ENCODE results near the gene NAT16. TPM values are rescaled to one million over a fixed set of nuclear protein-coding genes. Genes with fewer than 3 reads are reported as not detected.
"Not testable (repeated sequence)": the region's sequence is repeated elsewhere in the genome, so short reads cannot be mapped to it uniquely, and the experiment has no call there.

The NAT16 gene
- total RNA-seq, 5 donors from 2014 or later (not counting 1 experiment from before 2014, with no cell fraction given), result not detected

GRCh38 chr7:101134399-101134980 lies 45.6 kb downstream of the NAT16 start:
- Mint-ChIP-seq H3K27me3 (peaks cover 17 to 60% of the 10 kb centered on the region in 2 donors), H3K4me1 (peaks cover 11 to 23% (median 20%) of the 10 kb centered on the region in 3 donors), H3K4me3 (no peak overlapping the region), H3K27ac (no peak overlapping the region), H3K36me3 (no peaks in the 10 kb centered on the region), H3K9me3 (no peaks in the 10 kb centered on the region)
- peaks cover 0 to 42% of the 10 kb centered on the region in 2 experiments for H3K27me3 ChIP-seq (replicated peaks in 1 of 2; ENCODE audit: control insufficient read depth in 2 of 2, extremely low read depth in 1 of 2, insufficient read depth in 2 of 2, low read length in 1 of 2)
- no peaks in the 10 kb centered on the region for H3K9me3 ChIP-seq
- ATAC-seq (replicated peaks in 1 of 4) (no peak), DNase-seq (no peak)
- ChIA-PET CTCF (interaction anchor here in 1 of 2 donors (0.7 kb wide), 1 partner anchor 10 kb away, joined by 4 read pairs; no protein-coding TSS in a partner anchor), POLR2A (no interaction called here)
- H3K36me3 ChIP-seq (ENCODE audit: control insufficient read depth in 2 of 2, extremely low read depth in 1 of 2, insufficient read depth in 1 of 2, low read length in 1 of 2), result no peaks in the 10 kb centered on the region
- H3K4me1 ChIP-seq (ENCODE audit: control insufficient read depth in 1 of 2, extremely low read depth in 1 of 2, insufficient read depth in 2 of 2, low read length in 2 of 2), result peaks cover 0 to 11% of the 10 kb centered on the region in 2 experiments
- WGBS (ENCODE audit: insufficient coverage), result no CpG with 5 or more reads among the region's 6 CpGs
- no peak overlapping the region for H3K4me3 ChIP-seq (ENCODE audit: control insufficient read depth in 1 of 2, extremely low read depth in 1 of 2, low read length in 1 of 2)
- no peak overlapping the region for H3K27ac ChIP-seq (ENCODE audit: low read length)

- no peak overlapping the region for H3K27ac ChIP-seq (ENCODE audit: low read length)
- 83% methylated on average over 9 of the region's 15 CpGs for WGBS (ENCODE audit: insufficient coverage)
- Mint-ChIP-seq H3K9me3 (no peaks in the 10 kb centered on the region), H3K27me3 (peaks cover 17 to 60% of the 10 kb centered on the region in 2 donors), H3K36me3 (no peaks in the 10 kb centered on the region), H3K27ac (no peak overlapping the region), H3K4me1 (peaks cover 11 to 20% (median 17%) of the 10 kb centered on the region in 3 donors), H3K4me3 (no peak overlapping the region)
- H3K4me3 ChIP-seq (ENCODE audit: control insufficient read depth in 1 of 2, extremely low read depth in 1 of 2, low read length in 1 of 2), result no peak overlapping the region
- no peak for DNase-seq
- no peaks in the 10 kb centered on the region for H3K9me3 ChIP-seq
- H3K36me3 ChIP-seq (ENCODE audit: control insufficient read depth in 2 of 2, extremely low read depth in 1 of 2, insufficient read depth in 1 of 2, low read length in 1 of 2), result no peaks in the 10 kb centered on the region
- POLR2A ChIA-PET, result no interaction called here
- CTCF ChIA-PET, result interaction anchor here in 1 of 2 donors (0.7 kb wide), 1 partner anchor 10 kb away, joined by 4 read pairs; no protein-coding TSS in a partner anchor
- peaks cover 0 to 11% of the 10 kb centered on the region in 2 experiments for H3K4me1 ChIP-seq (ENCODE audit: control insufficient read depth in 1 of 2, extremely low read depth in 1 of 2, insufficient read depth in 2 of 2, low read length in 2 of 2)
- peaks cover 0 to 42% of the 10 kb centered on the region in 2 experiments for H3K27me3 ChIP-seq (replicated peaks in 1 of 2; ENCODE audit: control insufficient read depth in 2 of 2, extremely low read depth in 1 of 2, insufficient read depth in 2 of 2, low read length in 1 of 2)
- no peak for ATAC-seq (replicated peaks in 1 of 4)
Measured at GRCh38 chr7:101133621-101134398, 46.3 kb downstream of the NAT16 start.

GRCh38 chr7:101132626-101133600 lies 47.2 kb downstream of the NAT16 start:
- H3K4me3 Mint-ChIP-seq; H3K27ac ChIP-seq (ENCODE audit: low read length); H3K36me3 ChIP-seq (ENCODE audit: control insufficient read depth in 2 of 2, extremely low read depth in 1 of 2, insufficient read depth in 1 of 2, low read length in 1 of 2); H3K9me3 ChIP-seq; DNase-seq; H3K36me3 Mint-ChIP-seq; CTCF ChIA-PET; H3K4me3 ChIP-seq (ENCODE audit: control insufficient read depth in 1 of 2, extremely low read depth in 1 of 2, low read length in 1 of 2); H3K9me3 Mint-ChIP-seq; ATAC-seq (replicated peaks in 1 of 4); H3K4me1 ChIP-seq (ENCODE audit: control insufficient read depth in 1 of 2, extremely low read depth in 1 of 2, insufficient read depth in 2 of 2, low read length in 2 of 2): not testable (repeated sequence)
- peaks cover 5 to 13% (median 9%) of the 10 kb centered on the region in 3 donors for H3K4me1 Mint-ChIP-seq
- H3K27me3 ChIP-seq (replicated peaks in 1 of 2; ENCODE audit: control insufficient read depth in 2 of 2, extremely low read depth in 1 of 2, insufficient read depth in 2 of 2, low read length in 1 of 2), result peaks cover 0 to 47% of the 10 kb centered on the region in 2 experiments
- peak overlapping the region in 1 of 2 donors; percentile 15 for H3K27ac Mint-ChIP-seq
- peaks cover 18 to 65% of the 10 kb centered on the region in 2 donors for H3K27me3 Mint-ChIP-seq
- 95% methylated on average over 4 of the region's 18 CpGs for WGBS (ENCODE audit: insufficient coverage)
- POLR2A ChIA-PET, result interaction anchor here in 1 of 2 donors (0.7 kb wide), 1 partner anchor 235 kb away, joined by 8 read pairs; no protein-coding TSS in a partner anchor

GRCh38 chr7:101129603-101130117 lies 50.4 kb downstream of the NAT16 start:
- Mint-ChIP-seq H3K27me3 (peaks cover 38 to 70% of the 10 kb centered on the region in 2 donors), H3K36me3 (no peaks in the 10 kb centered on the region), H3K4me1 (peaks cover 23 to 32% (median 25%) of the 10 kb centered on the region in 3 donors), H3K9me3 (no peaks in the 10 kb centered on the region), H3K27ac (no peak overlapping the region), H3K4me3 (no peak overlapping the region)
- CTCF ChIA-PET, result interaction anchor here in 1 of 2 donors (0.6 to 0.7 kb wide), 3 partner anchors 23 to 117 kb away, joined by 3 to 4 read pairs (median 3); no protein-coding TSS in a partner anchor
- no CpG with 5 or more reads among the region's 3 CpGs for WGBS (ENCODE audit: insufficient coverage)
- ATAC-seq (replicated peaks in 1 of 4) (no peak), DNase-seq (no peak)
- POLR2A ChIA-PET, result interaction anchor here in 1 of 2 donors (0.6 kb wide), 1 partner anchor 115 kb away, joined by 13 read pairs; the partner anchor contains the start of gene FIS1
- no peaks in the 10 kb centered on the region for H3K36me3 ChIP-seq (ENCODE audit: control insufficient read depth in 2 of 2, extremely low read depth in 1 of 2, insufficient read depth in 1 of 2, low read length in 1 of 2)
- H3K4me3 ChIP-seq (ENCODE audit: control insufficient read depth in 1 of 2, extremely low read depth in 1 of 2, low read length in 1 of 2), result no peak overlapping the region
- H3K27ac ChIP-seq (ENCODE audit: low read length), result no peak overlapping the region
- H3K4me1 ChIP-seq (ENCODE audit: control insufficient read depth in 1 of 2, extremely low read depth in 1 of 2, insufficient read depth in 2 of 2, low read length in 2 of 2), result peaks cover under 1 to 25% of the 10 kb centered on the region in 2 experiments
- peaks cover 0 to 64% of the 10 kb centered on the region in 2 experiments for H3K27me3 ChIP-seq (replicated peaks in 1 of 2; ENCODE audit: control insufficient read depth in 2 of 2, extremely low read depth in 1 of 2, insufficient read depth in 2 of 2, low read length in 1 of 2)
- H3K9me3 ChIP-seq, result no peaks in the 10 kb centered on the region

GRCh38 chr7:101128040-101128834 lies 51.9 kb downstream of the NAT16 start:
- H3K4me3 Mint-ChIP-seq, result no peak overlapping the region
- Histone ChIP-seq H3K4me1 (ENCODE audit: control insufficient read depth in 1 of 2, extremely low read depth in 1 of 2, insufficient read depth in 2 of 2, low read length in 2 of 2) (peaks cover 3 to 27% of the 10 kb centered on the region in 2 experiments), H3K36me3 (ENCODE audit: control insufficient read depth in 2 of 2, extremely low read depth in 1 of 2, insufficient read depth in 1 of 2, low read length in 1 of 2) (no peaks in the 10 kb centered on the region), H3K4me3 (ENCODE audit: control insufficient read depth in 1 of 2, extremely low read depth in 1 of 2, low read length in 1 of 2) (no peak overlapping the region), H3K9me3 (no peaks in the 10 kb centered on the region), H3K27me3 (replicated peaks in 1 of 2; ENCODE audit: control insufficient read depth in 2 of 2, extremely low read depth in 1 of 2, insufficient read depth in 2 of 2, low read length in 1 of 2) (peaks cover 0 to 68% of the 10 kb centered on the region in 2 experiments), H3K27ac (ENCODE audit: low read length) (no peak overlapping the region)
- ATAC-seq (replicated peaks in 1 of 4), result no peak
- peaks cover 27 to 37% (median 29%) of the 10 kb centered on the region in 3 donors for H3K4me1 Mint-ChIP-seq
- POLR2A ChIA-PET, result interaction anchor here in 1 of 2 donors (0.6 kb wide), 1 partner anchor 1812 kb away, joined by 5 read pairs; no protein-coding TSS in a partner anchor
- no peak for DNase-seq
- 58% methylated on average over 7 of the region's 14 CpGs for WGBS (ENCODE audit: insufficient coverage)
- H3K9me3 Mint-ChIP-seq, result no peaks in the 10 kb centered on the region
- H3K27ac Mint-ChIP-seq, result no peak overlapping the region
- CTCF ChIA-PET, result no interaction called here
- H3K36me3 Mint-ChIP-seq, result no peaks in the 10 kb centered on the region
- H3K27me3 Mint-ChIP-seq, result peaks cover 35 to 65% of the 10 kb centered on the region in 2 donors

Measured in T-cell (primary cell).